Upper lobe of left lung (tissue), 6 donors: Measurements from ENCODE around the gene KIAA0586. TPM values are rescaled to one million over a fixed set of nuclear protein-coding genes. Genes with fewer than 3 reads are reported as not detected.

Experiments used
- ATAC-seq, 2 donors: fragments of 200-7000 bp; cut with Tn5 transposase; one replicate each; pipeline ENCODE4 v1.9.1; 2022; ENCODE audit warnings: mild to moderate bottlenecking in 2 of 2, moderate library complexity in 2 of 2; ENCODE audit not compliant: low FRiP score in 2 of 2
- DNase-seq, 2 donors: peaks; one replicate each; pipeline ENCODE4 v3.0.0-alpha.2; 2019 to 2020
- H3K27ac ChIP-seq, 4 donors: fragments of 200-600 bp; sonication (generic); one replicate each; pipeline ENCODE4 v1.5.1; 2016 to 2019
- H3K27me3 ChIP-seq, 4 donors: fragments of 200-600 bp; sonication (generic); one replicate each; pipeline ENCODE4 v1.5.1; 2017 to 2019
- H3K36me3 ChIP-seq, 4 donors: fragments of 200-600 bp; sonication (generic); one replicate each; pipeline ENCODE4 v1.5.1; 2016 to 2019
- H3K4me1 ChIP-seq, 4 donors: fragments of 200-600 bp; sonication (generic); one replicate each; pipeline ENCODE4 v1.5.1; 2018 to 2019
- H3K4me3 ChIP-seq, 4 donors: fragments of 200-600 bp; sonication (generic); one replicate each; pipeline ENCODE4 v1.5.1; 2017 to 2019; ENCODE audit warnings: mild to moderate bottlenecking in 2 of 4, moderate library complexity in 1 of 4
- H3K9me3 ChIP-seq, 4 donors: fragments of 200-600 bp; sonication (generic); one replicate each; pipeline ENCODE4 v1.5.1; 2018 to 2019
- CTCF ChIP-seq, 6 experiments: fragments of 450-650 bp in 4 of 6; fragments of 200-600 bp in 2 of 6; sonication (generic) in 2 of 6; IDR thresholded peaks; one replicate each; pipeline ENCODE4 v1.5.1; 2016 to 2019; ENCODE audit warnings: antibody characterized with exemption in 6 of 6
- EP300 ChIP-seq, 4 donors: sonication (generic); formaldehyde crosslinking; IDR thresholded peaks; one replicate each; pipeline ENCODE4 v1.5.1; 2017; ENCODE audit warnings: antibody characterized with exemption in 4 of 4, control low read depth in 2 of 4
- POLR2A ChIP-seq, 4 donors: fragments of 450-650 bp; IDR thresholded peaks; one replicate each; pipeline ENCODE4 v1.5.1; 2016 to 2017; ENCODE audit warnings: antibody characterized with exemption in 4 of 4, mild to moderate bottlenecking in 2 of 4
- POLR2AphosphoS5 ChIP-seq, 2 donors: sonication (generic); formaldehyde crosslinking; IDR thresholded peaks; one replicate each; pipeline ENCODE4 v1.5.1; 2017; ENCODE audit warnings: antibody characterized with exemption in 2 of 2
- WGBS, 2 donors: methylation state at CpG; one replicate each; pipeline ENCODE4 v1.1.5; 2017 to 2018; 5-methylcytosine and 5-hydroxymethylcytosine counted together
- total RNA-seq, 6 donors: library from RNA; depleted of rRNA in 4 of 6; stranded (reverse); fragments of >200 nt in 4 of 6; gene quantifications; one replicate each; pipeline versions ENCODE4 v1.1.0 to v1.2.1, GENCODE V29; 2016 to 2021
- donor health status: DM: no; HTN: no; CAD: no; lungs with moderate emphysema.
- donor health status: DM: no; HTN: yes; CAD: no; lungs with severe emphysema.

Gene KIAA0586
- total RNA-seq, 6 donors from 2014 or later: 9.2 to 29.3 (median 12.2) TPM

GRCh38 chr14:58484176-58484575, 56.7 kb downstream of the KIAA0586 start:
- 84 to 88% methylated on average over 1 of the region's 1 CpG for WGBS, 2 donors
- DNase-seq: no peak
- peaks cover 4 to 50% (median 25%) of the 10 kb centered on the region in 4 donors for H3K36me3 ChIP-seq
- TF ChIP-seq CTCF (IDR thresholded peaks at IDR 0.05) (no peak), POLR2A (IDR thresholded peaks at IDR 0.05) (no peak), POLR2AphosphoS5 (IDR thresholded peaks at IDR 0.05) (no peak), EP300 (IDR thresholded peaks at IDR 0.05) (no peak)
- no peak overlapping the region for H3K4me3 ChIP-seq
- H3K9me3 ChIP-seq: no peaks in the 10 kb centered on the region
- H3K27ac ChIP-seq: no peak overlapping the region
- H3K4me1 ChIP-seq: no peaks in the 10 kb centered on the region
- no peak for ATAC-seq
- no peaks in the 10 kb centered on the region for H3K27me3 ChIP-seq

DNA sequence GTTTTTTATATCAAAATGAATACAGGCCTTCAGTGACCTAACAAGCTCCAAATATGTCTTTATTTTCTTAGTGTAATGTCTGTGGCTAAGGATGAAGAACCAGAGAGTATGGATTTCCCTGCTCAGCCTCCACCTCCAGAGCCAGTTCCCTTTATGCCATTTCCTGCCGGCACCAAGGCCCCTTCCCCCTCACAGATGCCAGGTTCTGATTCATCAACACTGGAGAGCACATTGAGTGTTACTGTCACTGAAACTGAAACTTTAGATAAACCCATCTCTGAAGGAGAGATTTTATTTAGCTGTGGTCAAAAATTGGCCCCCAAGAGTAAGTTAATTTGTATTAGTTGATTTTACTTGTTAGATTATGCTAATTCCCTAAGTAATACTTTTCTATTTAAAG, 61.0 kb downstream of the KIAA0586 start:
- Histone ChIP-seq H3K27ac (no peak overlapping the region), H3K9me3 (no peaks in the 10 kb centered on the region), H3K27me3 (no peaks in the 10 kb centered on the region), H3K4me3 (no peak overlapping the region), H3K36me3 (peaks cover 4 to 61% (median 15%) of the 10 kb centered on the region in 4 donors), H3K4me1 (no peaks in the 10 kb centered on the region)
- ATAC-seq (no peak), DNase-seq (no peak)
- 42 to 47% methylated on average over 1 of the region's 1 CpG for WGBS, 2 donors
- TF ChIP-seq CTCF (IDR thresholded peaks at IDR 0.05) (no peak), EP300 (IDR thresholded peaks at IDR 0.05) (no peak), POLR2A (IDR thresholded peaks at IDR 0.05) (no peak), POLR2AphosphoS5 (IDR thresholded peaks at IDR 0.05) (no peak)

GRCh38 chr14:58491593-58491992, 64.1 kb downstream of the KIAA0586 start:
- Histone ChIP-seq H3K4me3 (no peak overlapping the region), H3K4me1 (no peaks in the 10 kb centered on the region), H3K27ac (no peak overlapping the region), H3K9me3 (no peaks in the 10 kb centered on the region), H3K36me3 (peaks cover 4 to 63% (median 17%) of the 10 kb centered on the region in 4 donors), H3K27me3 (no peaks in the 10 kb centered on the region)
- WGBS, 2 donors: 93 to 100% methylated on average over 1 of the region's 1 CpG
- ATAC-seq (no peak), DNase-seq (no peak)
- TF ChIP-seq POLR2AphosphoS5 (IDR thresholded peaks at IDR 0.05) (no peak), POLR2A (IDR thresholded peaks at IDR 0.05) (no peak), EP300 (IDR thresholded peaks at IDR 0.05) (no peak), CTCF (IDR thresholded peaks at IDR 0.05) (no peak)

DNA sequence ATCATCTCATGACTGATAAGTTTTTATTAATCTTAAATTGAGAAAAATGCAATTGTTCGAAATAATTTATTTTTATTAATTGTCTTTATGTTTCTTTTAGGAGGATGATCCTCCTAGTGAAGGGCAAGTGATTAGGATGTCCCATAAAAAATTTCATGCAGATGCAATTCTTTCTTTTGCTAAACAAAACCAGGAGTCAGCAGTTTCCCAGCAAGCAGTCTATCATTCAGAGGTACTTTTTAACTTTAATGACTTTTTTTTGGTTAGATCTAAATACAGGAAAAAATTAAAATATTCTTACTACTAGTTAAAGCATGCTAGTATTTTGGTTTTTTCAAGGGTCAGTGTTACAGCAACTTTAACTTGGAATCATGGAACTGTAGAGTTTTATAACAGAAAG, 64.5 kb downstream of the KIAA0586 start:
- H3K4me1 ChIP-seq: no peaks in the 10 kb centered on the region
- no peaks in the 10 kb centered on the region for H3K9me3 ChIP-seq
- H3K4me3 ChIP-seq: no peak overlapping the region
- no peaks in the 10 kb centered on the region for H3K27me3 ChIP-seq
- DNase-seq: no peak
- H3K36me3 ChIP-seq: peaks cover under 1 to 59% (median 17%) of the 10 kb centered on the region in 4 donors
- ATAC-seq: no peak
- TF ChIP-seq EP300 (IDR thresholded peaks at IDR 0.05) (no peak), CTCF (IDR thresholded peaks at IDR 0.05) (no peak), POLR2A (IDR thresholded peaks at IDR 0.05) (no peak), POLR2AphosphoS5 (IDR thresholded peaks at IDR 0.05) (no peak)
- WGBS, 2 donors: 94 to 98% methylated on average over 1 of the region's 1 CpG
- H3K27ac ChIP-seq: no peak overlapping the region

GRCh38 chr14:58501214-58501816, 73.8 kb downstream of the KIAA0586 start:
- no peak overlapping the region for H3K4me3 ChIP-seq
- ATAC-seq: peak; percentile 73 to 83
- no peak overlapping the region for H3K27ac ChIP-seq
- no peaks in the 10 kb centered on the region for H3K4me1 ChIP-seq
- no peaks in the 10 kb centered on the region for H3K27me3 ChIP-seq
- DNase-seq: no peak
- TF ChIP-seq POLR2AphosphoS5 (IDR thresholded peaks at IDR 0.05): no peak
- TF ChIP-seq POLR2A (IDR thresholded peaks at IDR 0.05): no peak
- peak; percentile 50 to 82 (median 72) for TF ChIP-seq CTCF (IDR thresholded peaks at IDR 0.05)
- no peak for TF ChIP-seq EP300 (IDR thresholded peaks at IDR 0.05)
- peaks cover 6 to 36% (median 14%) of the 10 kb centered on the region in 4 donors for H3K36me3 ChIP-seq
- 54% methylated on average over 3 of the region's 3 CpGs for WGBS, 2 donors
- H3K9me3 ChIP-seq: no peaks in the 10 kb centered on the region
